Measurements from ENCODE around the gene NOTCH2NLA.
"Not testable (repeated sequence)": the region's sequence is repeated elsewhere in the genome, so short reads cannot be mapped to it uniquely, and the experiment has no call there.

GRCh38 chr1:146274083-146274482 lies 45.3 kb upstream of the NOTCH2NLA start:
- not testable (repeated sequence) for TF ChIP-seq CTCF (IDR thresholded peaks at IDR 0.05); ZFX (IDR thresholded peaks at IDR 0.05; ENCODE audit: borderline replicate concordance)

All from 22Rv1 (cell line).